GM21423 (cell line): Measurements from ENCODE around the gene PRMT6.
"Not testable (repeated sequence)": the region's sequence is repeated elsewhere in the genome, so short reads cannot be mapped to it uniquely, and the experiment has no call there.

Experiments used
- ATAC-seq: cut with Tn5 transposase; IDR thresholded peaks from one replicate; pipeline ENCODE4 v1.9.1; 2021; ENCODE audit warnings: mild to moderate bottlenecking, moderate library complexity; ENCODE audit not compliant: unreplicated experiment

Gene PRMT6

GRCh38 chr1:107091418-107091817, 34.9 kb downstream of the PRMT6 start:
- ATAC-seq, result no peak

- not testable (repeated sequence) for ATAC-seq
Measured at GRCh38 chr1:107093395-107093794, 36.9 kb downstream of the PRMT6 start.

- ATAC-seq, result no peak
Measured at GRCh38 chr1:107095647-107096046, 39.2 kb downstream of the PRMT6 start.

- no peak for ATAC-seq
Measured at GRCh38 chr1:107096690-107097089, 40.2 kb downstream of the PRMT6 start.

GRCh38 chr1:107098961-107099360, 42.5 kb downstream of the PRMT6 start:
- no peak for ATAC-seq

GRCh38 chr1:107100331-107100984, 44.0 kb downstream of the PRMT6 start:
- ATAC-seq, result no peak

- ATAC-seq, result no peak
Measured at GRCh38 chr1:107105914-107106313, 49.4 kb downstream of the PRMT6 start.
